Measurements from ENCODE around the gene SCGB1D4.

DNA sequence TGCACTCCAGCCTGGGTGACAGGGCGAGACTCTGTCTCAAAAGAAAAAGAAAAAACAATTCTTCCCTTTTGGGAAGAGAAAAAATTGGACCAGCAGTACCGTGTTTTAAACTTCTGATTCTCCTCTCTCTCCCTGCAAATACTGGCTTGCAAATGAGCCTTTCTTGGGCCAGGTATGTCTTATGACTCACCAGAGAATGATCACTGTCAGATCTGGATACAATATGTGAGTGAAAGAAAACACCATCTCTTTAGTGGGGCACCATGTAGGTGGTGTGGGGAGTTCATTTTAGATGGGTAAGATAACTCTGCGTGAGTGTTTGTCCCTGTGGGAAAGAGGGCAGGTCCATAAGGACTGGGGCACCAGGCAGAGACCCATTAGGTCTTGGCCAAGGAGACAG is 31.3 kb downstream of the SCGB1D4 start:
- TF ChIP-seq, protein P1, sequence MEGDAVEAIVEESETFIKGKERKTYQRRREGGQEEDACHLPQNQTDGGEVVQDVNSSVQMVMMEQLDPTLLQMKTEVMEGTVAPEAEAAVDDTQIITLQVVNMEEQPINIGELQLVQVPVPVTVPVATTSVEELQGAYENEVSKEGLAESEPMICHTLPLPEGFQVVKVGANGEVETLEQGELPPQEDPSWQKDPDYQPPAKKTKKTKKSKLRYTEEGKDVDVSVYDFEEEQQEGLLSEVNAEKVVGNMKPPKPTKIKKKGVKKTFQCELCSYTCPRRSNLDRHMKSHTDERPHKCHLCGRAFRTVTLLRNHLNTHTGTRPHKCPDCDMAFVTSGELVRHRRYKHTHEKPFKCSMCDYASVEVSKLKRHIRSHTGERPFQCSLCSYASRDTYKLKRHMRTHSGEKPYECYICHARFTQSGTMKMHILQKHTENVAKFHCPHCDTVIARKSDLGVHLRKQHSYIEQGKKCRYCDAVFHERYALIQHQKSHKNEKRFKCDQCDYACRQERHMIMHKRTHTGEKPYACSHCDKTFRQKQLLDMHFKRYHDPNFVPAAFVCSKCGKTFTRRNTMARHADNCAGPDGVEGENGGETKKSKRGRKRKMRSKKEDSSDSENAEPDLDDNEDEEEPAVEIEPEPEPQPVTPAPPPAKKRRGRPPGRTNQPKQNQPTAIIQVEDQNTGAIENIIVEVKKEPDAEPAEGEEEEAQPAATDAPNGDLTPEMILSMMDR (IDR thresholded peaks at IDR 0.05; ENCODE audit: low read length) = no peak
- TF ChIP-seq EZH2phosphoT487 (IDR thresholded peaks at IDR 0.05; ENCODE audit: low read length) = no peak
- no peak for TF ChIP-seq EZH2 (optimal IDR thresholded peaks at IDR 0.05; ENCODE audit: low read depth, low read length)
